A204.1 (cell line): Measurements from ENCODE around the gene PUDP.
"Not testable (repeated sequence)": the region's sequence is repeated elsewhere in the genome, so short reads cannot be mapped to it uniquely, and the experiment has no call there.

Source experiments
- FAIRE-seq: peaks from 2 replicates; lab custom pipeline; 2012; peaks lifted over from hg19 to GRCh38; lab: Jason Lieb, UNC

PUDP gene

GRCh38 chrX:7147978-7148854, at the start of gene PUDP:
TSS of gene PUDP (minus strand) at chrX:7148153. CDS start at chrX:7148113, 40 bp downstream.
- no peak for FAIRE-seq

DNA sequence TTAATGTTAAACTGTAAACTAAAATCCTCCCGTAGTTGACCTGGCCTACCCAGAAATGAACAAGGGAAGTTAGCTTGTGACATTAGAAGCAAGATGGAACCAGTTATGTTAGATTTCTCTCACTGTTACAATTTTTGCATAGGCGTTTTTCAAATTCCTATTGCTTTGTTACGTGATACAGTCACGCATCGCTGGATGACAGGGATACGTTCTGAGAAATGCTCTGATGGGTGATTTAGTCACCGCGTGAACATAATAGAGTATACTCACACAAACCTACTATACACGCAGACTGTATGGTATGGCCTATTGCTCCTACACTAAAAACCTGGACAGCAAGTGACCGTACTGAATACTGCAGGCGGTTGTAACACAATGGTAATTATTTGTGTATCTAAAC, 46.7 kb upstream of the PUDP start:
- no peak for FAIRE-seq

- no peak for FAIRE-seq
Measured at GRCh38 chrX:7192871-7193270, 44.9 kb upstream of the PUDP start.

- FAIRE-seq = no peak
Measured at GRCh38 chrX:7191681-7192110, 43.7 kb upstream of the PUDP start.

- no peak for FAIRE-seq
Measured at GRCh38 chrX:7190157-7190556, 42.2 kb upstream of the PUDP start.

- FAIRE-seq = no peak
Measured at GRCh38 chrX:7188672-7189071, 40.7 kb upstream of the PUDP start.

GRCh38 chrX:7184816-7185215, 36.9 kb upstream of the PUDP start:
- FAIRE-seq = no peak

DNA sequence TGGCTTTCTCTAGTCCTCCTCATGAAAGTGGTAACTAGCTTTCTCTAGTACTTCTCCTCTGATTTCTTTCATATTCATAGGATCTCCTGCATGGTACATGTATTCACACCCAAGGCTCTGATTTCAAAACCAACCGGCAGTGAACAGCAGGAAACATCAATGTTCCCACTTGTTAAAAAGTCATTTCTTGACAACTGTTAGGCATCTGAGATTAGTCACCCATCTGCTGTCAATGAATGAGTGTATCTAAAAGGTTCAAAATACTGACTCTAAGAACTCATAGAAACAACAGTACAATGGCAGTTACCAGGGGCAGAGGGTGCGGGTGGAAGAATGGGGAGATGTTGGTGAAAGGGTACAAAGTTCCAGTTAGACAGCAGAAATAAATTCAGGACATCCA, 31.5 kb upstream of the PUDP start:
- FAIRE-seq = no peak

- not testable (repeated sequence) for FAIRE-seq
Measured at GRCh38 chrX:7178859-7179258, 30.9 kb upstream of the PUDP start.

- no peak for FAIRE-seq
Measured at GRCh38 chrX:7170898-7171297, 22.9 kb upstream of the PUDP start.

- FAIRE-seq = no peak
Measured at GRCh38 chrX:7169627-7170026, 21.7 kb upstream of the PUDP start.

- FAIRE-seq = no peak
Measured at GRCh38 chrX:7168371-7168770, 20.4 kb upstream of the PUDP start.

DNA sequence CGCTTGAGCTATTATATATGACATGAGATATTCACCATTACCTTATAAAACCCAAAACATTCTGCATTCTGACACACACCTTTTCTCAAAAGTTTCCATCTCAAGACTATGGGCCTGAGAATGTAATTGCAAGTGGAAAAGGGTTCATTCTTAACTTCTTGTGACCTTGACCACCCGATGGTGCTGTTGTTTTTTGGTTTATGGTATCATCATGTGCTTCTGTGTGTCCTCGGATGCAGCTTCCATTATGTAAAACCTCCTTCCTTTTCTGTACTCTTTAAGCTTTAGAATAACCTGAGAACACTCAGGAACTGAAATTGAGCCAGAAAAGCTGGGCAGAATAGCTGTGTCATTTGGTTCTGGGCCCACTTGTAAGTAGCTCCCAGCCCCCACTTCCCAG, 16.2 kb upstream of the PUDP start:
- no peak for FAIRE-seq

- no peak for FAIRE-seq
Measured at GRCh38 chrX:7163146-7163677, 15.3 kb upstream of the PUDP start.

GRCh38 chrX:7159149-7159861, 11.4 kb upstream of the PUDP start:
- FAIRE-seq = no peak

GRCh38 chrX:7158468-7158990, 10.6 kb upstream of the PUDP start:
- no peak for FAIRE-seq

- no peak for FAIRE-seq
Measured at GRCh38 chrX:7156879-7157278, 8.9 kb upstream of the PUDP start.

- no peak for FAIRE-seq
Measured at GRCh38 chrX:7155163-7155562, 7.2 kb upstream of the PUDP start.

GRCh38 chrX:7154041-7154597, 6.2 kb upstream of the PUDP start:
- no peak for FAIRE-seq

- no peak for FAIRE-seq
Measured at GRCh38 chrX:7153231-7153630, 5.3 kb upstream of the PUDP start.

DNA sequence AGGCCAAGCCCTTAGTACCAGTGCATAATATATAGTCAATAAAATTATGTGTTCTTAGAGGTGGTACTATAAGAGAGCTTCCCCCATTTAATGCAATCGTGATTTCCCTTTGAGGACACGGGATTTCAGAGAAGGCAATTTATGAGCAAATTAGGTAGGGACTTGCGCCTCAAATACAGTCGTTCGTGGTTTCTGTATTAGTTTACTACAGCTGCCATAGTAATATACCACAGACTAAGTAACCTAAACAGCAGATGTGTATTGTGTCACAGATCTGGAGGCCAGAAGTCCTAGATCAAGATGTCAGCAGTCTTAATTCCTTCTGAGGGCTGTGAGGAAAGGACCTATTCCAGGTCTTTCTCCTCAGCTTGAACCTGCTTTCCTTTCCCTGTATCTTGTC, 1.5 kb upstream of the PUDP start:
- FAIRE-seq = no peak

GRCh38 chrX:7147413-7147977, 458 bp downstream of the PUDP start, which contains the start of gene STS:
TSS of gene STS (plus strand) at chrX:7147712. CDS start at chrX:7253200, 105,488 bp downstream.
- FAIRE-seq = no peak
